HuH-7 (cell line): ENCODE results near the gene ACOT11.
"Not testable (repeated sequence)": the region's sequence is repeated elsewhere in the genome, so short reads cannot be mapped to it uniquely, and the experiment has no call there.

Experiments used
- DNase-seq: peaks from one replicate; pipeline ENCODE4 v3.0.0; 2011; ENCODE audit warnings: low spot score

Gene ACOT11

DNA sequence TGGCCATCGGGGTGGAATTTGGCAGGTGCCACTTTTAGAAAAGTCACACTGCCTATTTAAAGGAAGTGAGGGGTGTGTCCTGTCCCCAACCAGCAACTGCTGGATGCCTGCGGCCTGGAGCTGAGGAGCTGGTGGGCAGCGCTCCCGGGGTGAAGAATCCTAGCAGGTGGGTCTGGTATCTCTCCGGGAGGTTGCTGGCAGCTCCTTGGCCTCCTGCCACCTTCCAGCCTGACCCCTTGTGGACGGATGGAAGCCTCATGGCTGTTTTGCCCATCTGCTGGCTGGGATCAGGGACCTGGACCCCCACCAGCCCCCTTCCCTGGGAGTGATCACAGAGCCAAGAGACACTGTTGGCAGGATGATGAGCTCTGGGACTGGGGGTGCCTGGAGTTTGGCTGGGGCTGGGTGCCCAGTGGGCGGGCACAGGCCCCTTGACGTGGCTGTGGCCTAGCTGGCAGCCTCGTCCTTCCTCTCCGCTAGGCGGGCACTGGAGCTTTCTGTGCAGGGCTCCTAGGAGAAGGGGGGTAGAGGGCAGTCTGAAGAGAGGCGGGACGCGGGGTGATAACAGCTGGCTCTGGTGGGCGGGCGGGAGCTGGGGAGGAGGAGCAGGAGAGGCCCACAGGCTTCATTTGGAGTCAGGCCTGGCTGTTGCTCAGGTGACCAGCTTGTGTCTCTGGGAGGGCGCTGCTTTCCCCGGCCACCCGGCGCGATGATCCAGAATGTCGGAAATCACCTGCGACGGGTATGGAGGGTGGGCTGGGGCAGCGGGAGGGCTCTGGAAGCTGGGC lies at the start of gene ACOT11:
ACOT11 (plus strand) TSS at position 628 of the 788 bp plus-strand sequence; CDS start at position 710, 82 bp downstream.
- DNase-seq: peak; percentile 18

DNA sequence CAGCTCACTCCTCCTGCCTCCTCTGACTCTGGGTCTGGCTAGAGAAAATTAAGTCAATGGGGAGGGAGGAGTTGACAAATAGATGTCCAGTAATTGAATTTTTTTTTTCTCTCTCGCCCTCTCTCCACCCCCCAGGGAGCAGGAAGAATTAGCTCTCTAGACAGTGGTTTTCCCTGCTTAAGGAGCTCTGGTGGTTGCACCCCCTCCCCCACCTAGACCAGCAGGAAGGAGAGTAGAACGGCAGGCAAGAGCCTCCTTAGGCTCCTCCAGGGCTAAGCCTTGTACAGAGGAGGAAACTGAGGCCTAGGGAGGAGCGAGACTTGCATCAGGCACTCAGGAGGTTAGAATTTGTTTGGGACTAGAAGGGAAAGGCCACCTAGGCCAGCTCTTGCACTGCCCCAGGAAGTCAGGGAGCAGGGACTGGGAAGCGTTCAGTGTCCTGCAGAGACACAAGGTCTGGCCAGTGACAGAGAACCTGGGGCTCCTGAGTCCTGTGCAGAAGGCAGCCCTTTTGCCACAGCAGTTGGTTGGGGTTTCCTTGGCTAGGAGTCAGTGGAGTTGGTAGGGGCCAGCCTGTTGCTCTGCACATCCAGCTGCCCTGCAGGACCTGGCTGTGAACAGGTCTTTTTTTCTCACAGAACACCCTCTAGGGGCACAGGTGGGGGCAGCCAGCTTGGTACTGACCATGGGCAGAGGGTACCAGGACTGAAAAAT lies 49.5 kb upstream of the ACOT11 start:
- no peak for DNase-seq

DNA sequence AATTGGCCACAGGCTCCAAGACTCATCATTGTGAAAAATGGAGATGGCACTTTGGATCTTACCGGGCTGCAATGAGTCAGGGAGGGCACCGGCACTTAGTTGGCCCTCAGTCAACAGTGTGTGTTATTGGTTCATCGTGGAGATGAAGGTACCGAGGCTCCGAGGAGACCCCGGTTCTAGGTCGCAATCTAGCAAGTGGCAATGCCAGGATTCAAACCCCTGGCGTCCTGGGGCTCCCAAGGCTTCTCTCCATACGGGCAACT lies 49.0 kb upstream of the ACOT11 start:
- DNase-seq: no peak

DNA sequence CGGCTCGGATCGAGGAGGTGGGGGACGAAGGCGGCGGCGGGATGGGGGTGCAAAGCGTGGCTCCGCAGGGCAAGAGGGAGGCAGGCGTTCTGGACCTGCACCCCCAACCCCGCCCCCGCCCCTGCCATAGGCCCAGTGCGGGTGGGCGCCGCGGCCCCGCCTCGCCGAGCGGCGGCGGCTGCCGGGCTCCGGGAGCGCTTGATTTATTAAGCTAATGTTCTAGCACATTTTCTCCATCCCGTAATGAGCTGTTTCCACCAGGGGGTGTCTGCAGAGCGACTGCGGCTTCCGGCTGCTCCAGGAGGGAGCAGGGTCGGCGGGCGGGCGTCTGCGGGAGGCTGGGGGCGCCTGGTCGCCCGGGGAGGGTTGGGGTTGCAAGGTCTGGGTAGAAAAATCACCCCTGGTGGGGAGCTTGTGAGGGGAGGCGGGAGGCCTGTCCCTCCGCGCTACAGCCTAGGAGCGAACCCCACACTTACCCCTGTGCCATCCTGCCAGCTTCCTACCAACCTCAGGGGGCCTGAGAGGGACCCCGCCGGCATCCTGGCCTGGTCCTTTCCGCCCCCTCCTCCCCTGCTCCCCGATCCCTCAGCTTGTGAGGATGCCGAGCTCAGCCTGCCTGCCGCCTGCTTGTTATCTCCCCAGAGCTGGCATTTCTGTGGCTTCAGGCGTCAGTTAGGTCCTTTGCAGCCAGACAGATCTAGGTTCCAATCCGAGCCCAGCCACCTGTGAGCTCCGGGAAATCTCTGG lies 48.5 kb upstream of the ACOT11 start:
- DNase-seq: peak; percentile 81

DNA sequence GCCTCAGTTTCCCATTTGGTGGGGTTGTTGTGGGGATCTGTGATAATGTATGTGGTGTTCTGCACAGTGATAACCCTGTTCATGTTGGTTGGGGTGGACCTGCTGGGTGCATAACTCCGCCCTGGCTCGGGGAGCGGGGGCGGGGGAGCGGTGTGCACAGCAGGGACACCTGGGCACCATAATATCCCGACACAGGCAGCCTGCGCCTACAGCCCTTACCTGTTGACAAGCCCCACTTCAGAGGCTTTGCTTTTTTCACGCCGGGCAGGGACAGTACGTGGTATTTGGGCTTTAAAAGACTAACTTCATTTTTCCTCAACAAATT lies 48.0 kb upstream of the ACOT11 start:
- DNase-seq: no peak

DNA sequence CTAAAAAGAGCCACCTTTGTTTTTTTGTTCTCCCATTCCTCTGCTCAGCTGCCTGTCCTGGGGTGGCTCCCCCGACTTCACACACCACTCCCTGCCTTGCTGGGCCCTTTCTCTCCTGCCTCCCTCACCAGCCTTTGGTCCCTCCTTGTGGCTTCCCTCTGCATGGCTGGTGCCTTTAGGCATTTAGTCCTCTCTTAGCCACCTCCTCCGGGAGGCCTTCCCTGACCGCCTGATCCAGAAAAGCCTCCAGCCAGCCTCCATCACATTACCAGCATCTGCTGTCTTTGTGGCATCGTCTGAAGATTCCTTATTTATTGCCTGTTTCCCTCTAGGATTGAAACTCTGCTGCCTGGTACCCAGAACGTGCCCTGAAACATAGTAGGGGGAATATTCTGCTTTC lies 46.2 kb upstream of the ACOT11 start:
- no peak for DNase-seq

DNA sequence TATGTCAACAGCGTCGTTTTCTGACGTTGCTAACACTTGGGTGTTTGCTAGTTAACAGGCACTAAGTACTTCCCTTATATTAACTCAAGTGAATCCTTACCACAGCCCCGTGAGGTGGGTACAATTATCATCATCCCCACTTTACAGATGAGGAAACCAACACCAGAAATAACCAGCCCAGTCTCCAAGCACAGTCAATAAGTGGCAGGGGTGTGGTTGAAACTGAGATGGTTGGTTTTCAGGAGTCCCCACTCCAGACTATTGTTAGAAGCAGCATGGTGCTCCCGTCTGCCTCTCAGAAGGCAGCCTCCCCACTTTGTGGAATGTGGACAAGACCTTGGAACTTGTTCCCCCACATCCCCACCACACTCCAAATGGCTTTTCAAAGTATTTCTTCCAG lies 45.7 kb upstream of the ACOT11 start:
- no peak for DNase-seq

DNA sequence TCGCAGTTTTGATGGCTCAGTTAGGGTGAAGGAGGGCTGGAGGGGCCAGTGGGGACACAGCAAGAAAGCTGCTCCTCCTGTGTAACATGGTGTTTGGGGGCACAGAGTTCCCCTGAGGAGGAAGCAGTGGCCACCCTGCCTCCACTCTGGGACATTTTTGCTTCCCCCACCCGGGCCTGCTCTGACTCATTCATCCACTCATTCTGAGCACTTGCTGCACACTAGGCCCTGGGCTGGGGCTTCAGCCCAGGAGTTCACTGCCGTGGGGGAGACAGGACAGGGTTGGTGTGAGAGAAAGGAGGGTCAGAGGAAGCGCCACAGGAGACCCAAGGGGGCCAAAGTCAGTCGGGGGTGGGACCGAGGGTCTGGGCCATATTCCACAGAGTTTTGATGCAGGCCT lies 41.4 kb upstream of the ACOT11 start:
- no peak for DNase-seq

DNA sequence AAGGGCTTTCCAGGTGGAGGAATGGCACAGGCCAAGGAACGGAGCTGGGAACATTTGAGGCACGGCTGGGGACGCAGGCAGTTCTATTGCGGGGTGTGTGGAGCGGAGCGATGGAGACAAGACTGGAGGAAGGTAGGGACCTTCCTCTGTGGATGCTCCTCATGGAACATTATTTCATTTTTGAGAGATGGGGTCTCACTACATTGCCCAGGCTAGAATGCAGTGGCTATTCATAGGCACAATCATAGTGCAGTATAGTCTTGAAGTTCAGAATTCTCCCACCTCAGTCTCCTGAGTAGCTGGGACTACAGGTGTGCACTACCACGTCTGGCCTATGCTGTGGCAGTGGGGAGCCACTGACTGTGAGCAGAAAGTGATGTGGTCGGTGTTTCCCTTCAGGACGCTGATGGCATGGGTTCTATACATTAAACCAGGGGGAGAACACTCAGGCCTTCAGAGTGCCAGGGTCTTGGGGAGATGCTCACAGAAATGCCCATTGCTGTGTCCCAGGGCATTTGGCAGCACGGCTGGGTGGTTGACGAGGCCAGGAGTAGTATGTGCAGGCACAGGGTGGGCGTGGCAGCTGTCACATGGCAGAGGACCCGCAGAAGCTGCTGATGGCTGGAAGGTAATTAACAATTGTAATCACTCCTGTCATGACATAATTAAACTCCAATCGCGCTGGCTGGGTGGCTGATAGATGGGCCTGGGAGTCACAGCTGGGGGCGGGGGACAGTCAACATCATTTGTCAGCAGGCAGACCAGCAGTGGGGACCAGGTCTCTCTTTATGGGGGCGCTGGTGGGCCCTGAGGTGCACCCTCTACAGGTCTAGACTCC lies 40.8 kb upstream of the ACOT11 start:
- DNase-seq: no peak

DNA sequence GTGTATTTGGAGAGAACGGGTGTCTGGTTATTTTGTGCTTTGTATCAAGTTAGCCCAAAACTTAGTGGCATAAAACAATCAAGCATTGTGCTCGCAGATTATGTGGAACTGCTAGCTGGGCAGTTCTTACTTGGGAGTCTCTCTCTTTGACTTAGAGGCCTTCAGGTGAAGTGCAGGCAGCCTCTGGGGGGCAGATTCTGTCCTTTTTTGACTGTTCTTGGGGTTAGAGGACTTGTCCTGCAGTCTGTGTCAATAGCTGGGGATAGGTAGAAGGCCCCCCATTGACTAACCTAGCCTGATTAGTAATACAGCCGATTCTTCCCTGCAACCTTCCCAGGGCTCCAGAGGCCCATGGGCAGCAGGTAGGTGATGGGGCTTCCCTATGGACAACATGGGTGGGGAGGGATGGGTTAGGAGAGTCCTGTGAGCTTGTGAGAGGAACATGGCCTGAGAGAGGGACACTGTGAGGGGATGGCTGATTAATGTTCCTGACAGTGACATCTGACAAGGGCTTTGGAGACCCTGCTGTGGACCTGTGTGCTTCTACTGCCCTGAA lies 37.2 kb upstream of the ACOT11 start:
- DNase-seq: no peak

DNA sequence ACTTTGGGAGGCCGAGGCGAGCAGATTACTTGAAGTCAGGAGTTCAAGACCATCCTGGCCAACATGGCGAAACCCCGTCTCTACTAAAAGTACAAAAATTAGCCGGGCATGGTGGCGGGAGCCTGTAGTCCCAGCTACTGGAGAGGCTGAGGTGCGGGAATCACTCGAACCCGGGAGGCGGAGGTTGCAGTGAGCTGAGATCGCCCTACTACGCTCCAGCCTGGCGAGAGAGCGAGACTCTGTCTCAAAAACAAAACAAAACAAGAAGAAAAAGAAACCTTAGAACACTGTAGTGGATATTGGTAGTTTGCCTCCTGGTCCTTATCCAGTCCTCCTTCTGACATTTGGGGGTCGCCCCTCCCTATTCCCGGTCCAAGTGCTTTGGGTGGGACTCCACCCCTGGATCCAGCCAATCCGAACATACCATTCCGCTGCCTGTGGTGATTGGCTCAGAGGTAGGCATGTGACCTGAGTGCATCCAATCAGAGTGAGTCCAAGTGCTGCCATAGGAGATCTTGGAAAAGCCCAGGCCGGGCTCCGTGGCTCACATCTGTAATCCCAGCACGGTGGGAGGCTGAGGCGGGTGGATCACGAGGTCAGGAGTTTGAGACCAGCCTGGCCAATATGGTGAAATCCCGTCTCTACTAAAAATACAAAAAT lies 34.0 kb upstream of the ACOT11 start:
- DNase-seq: not testable (repeated sequence)

DNA sequence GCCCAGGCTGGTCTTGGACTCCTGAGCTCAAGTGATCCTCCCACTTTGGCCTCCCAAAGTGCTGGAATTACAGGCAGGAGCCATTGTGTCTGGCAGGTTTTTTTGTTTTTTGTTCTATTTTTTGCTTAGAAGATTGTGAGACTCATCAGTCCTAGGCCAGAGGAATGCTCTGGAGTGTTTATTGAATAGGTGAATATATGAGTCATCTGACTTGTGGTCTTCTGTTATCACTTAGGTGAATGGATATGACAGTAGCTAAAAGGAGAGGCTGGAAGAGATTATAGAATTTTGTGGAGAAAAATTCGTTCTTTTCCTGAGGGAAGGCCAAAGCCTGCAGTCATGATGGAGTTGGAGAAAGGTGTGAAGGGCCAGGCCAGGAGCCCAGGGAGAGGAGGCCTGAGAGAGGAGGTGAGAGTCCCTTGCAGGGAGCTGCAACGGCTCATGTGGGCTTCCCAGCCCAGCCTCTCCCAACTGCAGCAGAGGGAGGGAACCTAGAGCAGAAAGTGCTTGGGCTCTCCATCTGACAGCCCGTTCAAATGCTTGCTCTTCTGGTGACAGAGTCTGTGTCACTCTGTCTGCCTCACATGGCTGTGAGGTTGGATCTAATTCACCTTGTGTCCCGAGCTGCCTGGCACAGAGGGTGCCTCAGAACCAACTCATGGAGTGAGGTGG lies 31.6 kb upstream of the ACOT11 start:
- no peak for DNase-seq

DNA sequence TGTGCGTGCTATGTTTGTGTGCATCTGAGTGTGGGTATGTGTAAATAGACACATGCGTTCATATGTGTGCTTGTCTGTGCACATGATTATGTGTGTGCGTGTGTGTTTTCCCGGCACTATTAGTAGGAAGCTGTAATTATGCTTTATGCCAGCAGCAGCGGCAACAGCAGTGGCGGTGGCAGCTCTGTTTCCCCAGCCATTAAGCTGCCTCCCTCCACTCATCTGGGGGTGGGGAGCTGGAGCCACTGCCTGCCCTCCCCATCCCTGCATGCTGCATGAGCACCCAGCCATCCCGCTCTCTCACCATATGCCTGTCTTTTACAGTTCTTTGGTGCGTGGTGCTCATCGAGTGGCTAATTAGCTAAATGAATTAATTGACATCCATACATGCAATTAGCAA lies 30.5 kb upstream of the ACOT11 start:
- DNase-seq: no peak

DNA sequence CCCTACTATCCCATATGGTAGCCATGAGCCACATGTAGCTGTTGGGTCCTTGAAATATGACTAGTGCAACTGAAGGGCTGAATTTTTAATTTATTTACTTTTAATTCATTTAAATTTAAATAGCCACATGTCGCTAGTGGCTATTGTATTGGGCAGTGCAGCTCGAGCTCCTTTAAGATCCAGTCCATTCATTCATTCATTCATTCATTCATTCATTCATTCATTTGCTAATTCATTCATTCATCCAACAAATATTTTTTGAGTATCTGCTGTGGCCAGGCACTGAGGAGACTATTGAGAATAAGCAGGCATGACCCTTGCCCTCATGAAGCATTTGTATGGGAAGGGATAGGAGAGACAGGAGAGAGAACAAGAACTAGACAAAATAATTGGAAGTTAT lies 29.5 kb upstream of the ACOT11 start:
- no peak for DNase-seq

DNA sequence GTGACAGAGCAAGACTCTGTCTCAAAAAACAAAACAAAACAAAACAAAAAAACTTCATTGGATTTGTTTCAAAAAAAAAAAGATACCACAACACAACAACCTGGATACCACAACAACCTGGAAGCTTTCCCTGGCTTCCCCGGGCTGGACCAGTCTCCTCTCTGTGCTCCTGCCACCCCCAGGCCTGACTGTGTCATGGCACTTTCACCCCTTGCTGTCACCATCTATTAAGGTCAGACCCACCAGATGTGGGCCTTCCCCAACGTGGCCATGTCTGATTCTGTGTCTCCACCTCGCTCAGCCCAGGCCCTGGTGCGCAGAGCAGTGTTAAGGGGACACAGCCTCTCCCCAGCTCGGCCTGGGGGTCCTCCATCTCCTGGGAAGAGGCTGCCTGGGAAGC lies 28.3 kb upstream of the ACOT11 start:
- DNase-seq: peak; percentile 72

DNA sequence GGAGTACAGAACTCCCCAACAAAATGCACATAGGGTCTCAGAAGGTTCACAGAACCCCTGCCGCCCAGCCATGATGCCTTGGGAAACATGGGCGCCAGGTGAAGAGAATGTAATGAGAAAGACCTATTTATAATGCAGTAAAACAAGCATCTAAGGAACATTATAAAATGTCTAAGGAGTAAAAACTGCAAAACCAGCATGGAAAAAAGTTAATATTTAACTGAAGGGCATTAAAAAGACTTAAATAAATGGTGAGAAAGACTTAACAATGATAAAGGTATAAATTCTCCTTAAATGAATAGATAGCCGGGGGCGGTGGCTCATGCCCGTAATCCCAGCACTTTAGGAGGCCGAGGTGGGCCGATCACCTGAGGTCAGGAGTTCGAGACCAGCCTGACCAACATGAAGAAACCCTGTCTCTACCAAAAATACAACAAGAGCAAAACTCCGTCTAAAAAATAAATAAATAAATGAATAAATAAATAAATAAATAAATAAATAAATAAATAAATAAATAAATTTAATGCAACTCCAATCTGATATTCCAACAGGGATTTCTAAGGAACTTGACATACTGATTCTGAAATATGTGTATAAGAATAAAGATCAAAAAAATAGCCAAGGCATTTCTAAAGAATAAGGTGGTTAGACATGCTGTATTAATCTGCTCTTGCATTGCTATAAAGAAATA lies 27.3 kb upstream of the ACOT11 start:
- no peak for DNase-seq

DNA sequence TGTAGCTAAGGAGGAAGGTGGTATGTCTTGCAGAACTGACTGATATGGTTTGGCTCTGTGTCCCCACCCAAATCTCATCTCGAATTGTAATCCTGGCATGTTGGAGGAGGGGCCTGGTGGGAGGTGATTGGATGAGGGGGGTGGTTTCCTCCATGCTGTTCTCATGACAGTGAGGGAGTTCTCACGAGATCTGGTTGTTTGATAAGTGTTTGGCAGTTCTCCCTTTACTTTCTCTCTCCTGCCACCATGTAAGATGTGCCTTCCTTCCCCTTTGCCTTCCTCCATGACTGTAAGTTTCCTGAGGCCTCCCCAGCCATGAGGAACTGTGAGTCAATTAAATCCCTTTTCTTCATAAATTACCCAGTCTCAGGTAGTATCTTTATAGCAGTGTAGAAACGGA lies 21.5 kb upstream of the ACOT11 start:
- DNase-seq: not testable (repeated sequence)

DNA sequence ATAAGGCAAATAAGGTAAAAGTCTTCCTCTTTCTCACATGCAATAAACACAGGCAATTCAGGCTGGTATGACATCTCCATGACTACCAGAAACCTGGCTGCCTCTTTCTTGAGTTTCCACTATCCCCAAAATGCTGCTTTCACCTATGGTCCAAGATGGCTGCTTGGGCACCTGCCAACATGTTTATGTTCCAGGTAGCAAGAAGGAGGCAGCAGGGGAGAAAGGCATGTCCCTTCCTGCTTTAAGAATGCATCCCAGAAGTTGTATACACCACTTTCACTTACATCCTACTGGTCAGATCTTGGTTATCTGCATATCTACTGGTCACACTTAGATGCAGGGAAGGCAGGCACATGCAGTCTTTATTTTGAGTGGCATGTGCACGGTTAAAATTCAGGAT lies 19.4 kb upstream of the ACOT11 start:
- no peak for DNase-seq

DNA sequence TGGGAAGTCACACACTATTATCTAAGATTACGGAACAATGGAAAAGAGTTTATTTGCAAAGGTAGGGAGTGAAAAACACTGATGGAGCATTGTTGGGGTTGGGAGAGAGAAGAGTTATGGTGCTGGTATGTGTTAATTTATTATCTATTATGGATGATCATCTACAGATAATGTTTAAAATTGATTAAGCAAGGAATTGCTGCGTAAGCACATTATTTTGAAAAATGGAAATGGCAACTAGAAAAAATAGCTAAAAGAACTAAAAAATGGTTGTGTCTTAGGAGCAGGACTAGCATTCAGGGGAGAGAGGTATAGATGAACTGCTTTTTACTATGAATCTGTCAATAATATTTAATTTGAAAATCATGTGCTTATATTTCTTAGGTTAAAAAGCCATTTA lies 16.0 kb upstream of the ACOT11 start:
- DNase-seq: no peak

DNA sequence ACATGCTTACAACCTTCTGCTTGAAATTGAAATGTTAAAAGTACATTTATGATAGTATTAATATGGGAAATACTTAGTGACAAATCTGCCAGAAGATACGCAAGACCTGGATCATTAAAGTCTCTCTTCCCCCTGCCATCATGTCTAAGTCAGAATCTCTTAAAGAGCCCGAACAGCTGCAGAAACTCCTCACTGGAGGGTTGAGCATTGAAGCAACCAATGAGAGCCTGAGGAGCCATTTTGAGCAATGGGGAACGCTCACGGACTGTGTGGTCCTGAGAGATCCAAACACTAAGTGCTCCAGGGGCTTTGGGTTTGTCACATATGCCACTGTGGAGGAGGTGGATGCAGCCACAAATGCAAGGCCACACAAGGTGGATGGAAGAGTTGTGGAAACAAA lies 11.4 kb upstream of the ACOT11 start:
- not testable (repeated sequence) for DNase-seq
